Coronary artery (tissue), 2 donors: ENCODE results near the gene ACSM4.
"Not testable (repeated sequence)": the region's sequence is repeated elsewhere in the genome, so short reads cannot be mapped to it uniquely, and the experiment has no call there.

ENCODE experiments used
- DNase-seq: peaks from one replicate; pipeline ENCODE4 v3.0.0-alpha.2; 2017; ENCODE audit warnings: low spot score
- H3K27ac ChIP-seq, 2 donors: fragments of 200-600 bp; sonication (generic); one replicate each; pipeline ENCODE4 v1.5.1; 2016 to 2019
- H3K4me3 ChIP-seq: fragments of 200-600 bp; sonication (generic); 2 replicates; pipeline ENCODE4 v1.5.1; 2016; ENCODE audit warnings: mild to moderate bottlenecking, moderate library complexity
- CTCF ChIP-seq: fragments of 200-600 bp; sonication (generic); IDR thresholded peaks from one replicate; pipeline ENCODE4 v1.5.1; 2019; ENCODE audit warnings: antibody characterized with exemption

The ACSM4 gene

GRCh38 chr12:7282844-7283243 lies 21.0 kb upstream of the ACSM4 start:
- no peak for DNase-seq
- no peak overlapping the region for H3K27ac ChIP-seq
- no peak overlapping the region for H3K4me3 ChIP-seq
- TF ChIP-seq CTCF = no peak

- DNase-seq = no peak
- Histone ChIP-seq H3K27ac (no peak overlapping the region), H3K4me3 (no peak overlapping the region)
- TF ChIP-seq CTCF = no peak
Observed at GRCh38 chr12:7289743-7290142, 14.1 kb upstream of the ACSM4 start.

- not testable (repeated sequence) for DNase-seq, H3K27ac ChIP-seq, H3K4me3 ChIP-seq
Observed at GRCh38 chr12:7290588-7290987, 13.3 kb upstream of the ACSM4 start.

DNA sequence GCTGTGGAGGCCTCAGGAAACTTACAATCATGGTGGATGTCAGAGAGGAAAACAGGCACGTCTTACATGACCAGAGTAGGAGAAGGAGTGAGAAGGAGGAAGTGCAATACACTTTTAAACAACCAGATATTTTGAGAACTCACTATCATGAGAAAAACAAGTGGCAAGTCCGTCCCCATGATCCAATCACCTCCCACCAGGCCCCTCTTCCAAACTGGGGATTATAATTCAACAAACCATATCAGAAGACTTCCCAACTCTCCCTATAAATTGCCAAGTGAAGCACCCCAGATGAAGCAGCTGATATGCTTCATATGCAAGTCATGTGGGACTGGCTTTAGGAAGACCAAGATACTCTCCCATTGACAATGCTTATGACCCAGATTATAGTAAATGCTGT lies 11.6 kb upstream of the ACSM4 start:
- Histone ChIP-seq H3K4me3 (no peak overlapping the region), H3K27ac (no peak overlapping the region)
- TF ChIP-seq CTCF = no peak
- no peak for DNase-seq

DNA sequence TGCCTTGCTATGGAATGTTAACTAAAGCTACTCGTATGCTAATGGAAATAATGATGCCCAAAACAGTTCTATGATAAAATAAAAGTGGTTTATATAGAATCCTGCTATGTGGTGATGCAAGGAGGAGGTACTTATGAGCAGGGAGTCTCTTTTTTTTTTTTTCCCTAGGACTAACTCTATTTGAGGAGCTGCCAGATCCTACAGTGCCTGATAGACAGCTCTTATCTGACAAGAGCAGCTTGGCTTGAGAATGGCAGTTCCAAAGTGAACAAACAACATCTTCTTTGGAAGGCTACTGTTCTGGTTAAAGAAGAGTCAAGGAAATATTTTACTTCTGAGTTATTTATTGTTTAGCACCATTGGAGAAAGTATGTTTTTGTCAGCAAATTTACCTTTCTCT lies 10.2 kb upstream of the ACSM4 start:
- Histone ChIP-seq H3K27ac (no peak overlapping the region), H3K4me3 (no peak overlapping the region)
- DNase-seq = no peak
- no peak for TF ChIP-seq CTCF

- Histone ChIP-seq H3K27ac (no peak overlapping the region), H3K4me3 (no peak overlapping the region)
- TF ChIP-seq CTCF = no peak
- DNase-seq = no peak
Observed at GRCh38 chr12:7295529-7295928, 8.3 kb upstream of the ACSM4 start.

- DNase-seq = no peak
- TF ChIP-seq CTCF = no peak
- Histone ChIP-seq H3K4me3 (no peak overlapping the region), H3K27ac (no peak overlapping the region)
Observed at GRCh38 chr12:7297865-7298264, 6.0 kb upstream of the ACSM4 start.
